ENCODE measurements around the gene TMEM95.

GRCh38 chr17:7396147-7396546 is 41.2 kb downstream of the TMEM95 start:
- TF ChIP-seq CTCF (conservative IDR thresholded peaks at IDR 0.05 in 1 of 2, IDR thresholded peaks at IDR 0.05 in 1 of 2; ENCODE audit: low read depth in 1 of 2, low read length in 2 of 2) (no peak), EZH2 (IDR thresholded peaks at IDR 0.05; ENCODE audit: low read length, missing control alignments) (no peak)
